GM18951 (cell line): ENCODE results near the gene MUC5AC.
"Not testable (repeated sequence)": the region's sequence is repeated elsewhere in the genome, so short reads cannot be mapped to it uniquely, and the experiment has no call there.

ENCODE experiments used
- POLR2A ChIP-seq: IDR thresholded peaks from 4 replicates; pipeline ENCODE4 v1.6.1; 2011; ENCODE audit warnings: mild to moderate bottlenecking; ENCODE audit not compliant: insufficient read length, insufficient read depth; ENCODE audit errors: extremely low read depth
- in situ Hi-C: fragments of 300-500 bp; cut with MboI; formaldehyde crosslinking; loops from one replicate; pipeline ENCODE4 v1.12.0; 2022; ENCODE audit warnings: low sequenced_read_pairs, mixed read lengths, inconsistent platforms; ENCODE audit not compliant: unreplicated experiment

The MUC5AC gene

DNA sequence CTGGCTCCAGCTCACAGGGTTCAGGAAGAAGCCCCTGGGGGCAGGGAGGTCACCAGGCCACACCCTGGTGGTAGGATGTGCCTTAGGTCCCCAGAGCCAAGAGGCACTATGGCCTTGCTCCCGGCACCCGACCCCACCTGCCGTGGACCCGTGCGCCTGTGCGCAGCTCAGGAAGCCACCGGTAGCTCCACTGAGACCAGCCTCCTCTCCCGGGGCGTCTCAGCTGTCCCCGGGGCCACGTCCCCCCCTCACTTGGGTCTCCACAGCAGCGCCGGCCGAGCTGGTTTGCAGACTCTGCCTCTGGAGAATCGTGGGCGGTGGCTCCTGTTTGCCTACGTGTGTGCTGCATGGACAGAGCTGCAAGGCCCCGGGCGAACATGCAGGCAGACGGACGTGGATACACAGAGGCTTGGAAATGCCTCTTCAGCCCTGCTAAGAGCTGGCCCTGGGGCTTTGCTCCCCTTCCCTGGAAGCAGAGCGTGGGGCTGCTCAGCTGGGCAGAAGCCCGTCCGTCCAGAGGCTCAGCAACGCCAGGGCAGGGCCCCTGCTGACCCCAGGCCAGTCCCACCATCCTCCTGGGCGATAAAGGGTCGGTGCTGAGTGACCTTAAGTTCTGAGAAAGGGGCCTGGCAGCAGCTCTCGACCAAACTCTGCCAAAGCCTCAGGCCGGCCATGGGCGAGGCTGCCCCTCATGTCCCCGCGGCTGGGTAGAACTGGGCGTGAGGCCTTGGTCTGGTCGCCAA lies 49.8 kb downstream of the MUC5AC start:
- TF ChIP-seq POLR2A: no peak
- in situ Hi-C loops: no loop called here

DNA sequence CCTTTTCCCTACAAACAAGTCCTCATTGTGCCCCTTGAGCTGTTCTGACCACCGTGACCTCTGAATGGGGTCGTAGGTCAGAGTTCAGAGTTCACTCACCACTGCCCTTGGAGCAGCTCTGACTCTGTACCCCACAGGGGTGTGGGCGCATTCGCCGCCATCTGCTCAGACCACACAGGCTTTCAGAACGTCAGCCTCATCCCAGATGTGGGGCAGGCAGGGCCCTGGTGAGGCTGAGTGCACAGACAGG lies 50.3 kb downstream of the MUC5AC start:
- no peak for TF ChIP-seq POLR2A
- in situ Hi-C loops: no loop called here

GRCh38 chr11:1208394-1209261 lies 50.9 kb downstream of the MUC5AC start:
- in situ Hi-C loops: no loop called here

GRCh38 chr11:1209371-1210057 lies 51.8 kb downstream of the MUC5AC start:
- in situ Hi-C loops: no loop called here
- no peak for TF ChIP-seq POLR2A

More at GRCh38 chr11:1208394-1209261, 50.9 kb downstream of the MUC5AC start:
- TF ChIP-seq POLR2A: no peak

GRCh38 chr11:1211838-1212237 lies 54.1 kb downstream of the MUC5AC start:
- TF ChIP-seq POLR2A: no peak
- in situ Hi-C loops: no loop called here

- in situ Hi-C loops: not testable (repeated sequence)
Observed at GRCh38 chr11:1215826-1216225, 58.1 kb downstream of the MUC5AC start.

DNA sequence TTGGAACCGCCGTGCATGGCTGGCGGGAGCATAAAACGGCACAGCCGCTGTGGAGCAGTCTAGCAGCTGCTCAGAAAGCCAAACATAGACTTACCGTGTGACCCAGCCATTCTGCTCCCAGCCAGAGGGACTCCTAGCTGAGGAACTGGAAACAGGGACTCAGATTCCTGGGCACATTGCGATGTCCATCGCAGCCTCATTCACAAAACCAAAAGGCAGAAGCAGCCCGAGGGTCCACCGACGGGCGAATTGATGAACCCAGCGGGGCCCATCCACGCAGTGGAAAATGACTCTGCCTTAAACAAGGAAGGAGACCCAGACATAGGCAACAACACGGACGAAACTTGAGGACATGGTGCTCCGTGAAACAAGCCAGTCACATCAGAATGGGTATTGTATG lies 59.4 kb downstream of the MUC5AC start:
- TF ChIP-seq POLR2A: no peak
- in situ Hi-C loops: no loop called here

DNA sequence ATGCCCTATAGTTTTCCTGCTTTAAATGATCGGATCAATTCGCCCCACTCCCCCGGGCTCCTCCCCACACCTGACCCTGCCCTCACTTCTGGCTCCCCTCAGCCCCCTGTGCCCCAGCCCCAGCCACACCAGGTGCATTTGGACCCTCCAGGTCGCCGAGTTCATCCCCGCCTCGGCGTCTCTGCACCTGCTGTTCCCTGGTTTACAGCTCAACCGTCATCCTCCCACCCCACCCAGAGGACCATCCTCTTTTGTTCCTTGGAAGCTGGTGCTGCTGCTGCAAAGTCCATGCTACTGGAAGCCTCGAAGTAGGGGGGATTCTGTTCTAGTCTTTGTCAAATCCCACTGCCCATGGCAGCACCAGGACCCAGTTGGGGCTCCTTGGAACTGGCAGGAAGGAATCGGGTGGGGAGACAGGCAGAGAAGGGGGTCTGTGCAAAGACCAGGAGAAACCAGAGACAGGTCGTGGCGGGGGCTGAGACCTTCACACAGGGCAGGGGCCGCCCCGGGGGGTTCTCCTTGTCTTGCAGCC lies 60.6 kb downstream of the MUC5AC start:
- in situ Hi-C loops: no loop called here

DNA sequence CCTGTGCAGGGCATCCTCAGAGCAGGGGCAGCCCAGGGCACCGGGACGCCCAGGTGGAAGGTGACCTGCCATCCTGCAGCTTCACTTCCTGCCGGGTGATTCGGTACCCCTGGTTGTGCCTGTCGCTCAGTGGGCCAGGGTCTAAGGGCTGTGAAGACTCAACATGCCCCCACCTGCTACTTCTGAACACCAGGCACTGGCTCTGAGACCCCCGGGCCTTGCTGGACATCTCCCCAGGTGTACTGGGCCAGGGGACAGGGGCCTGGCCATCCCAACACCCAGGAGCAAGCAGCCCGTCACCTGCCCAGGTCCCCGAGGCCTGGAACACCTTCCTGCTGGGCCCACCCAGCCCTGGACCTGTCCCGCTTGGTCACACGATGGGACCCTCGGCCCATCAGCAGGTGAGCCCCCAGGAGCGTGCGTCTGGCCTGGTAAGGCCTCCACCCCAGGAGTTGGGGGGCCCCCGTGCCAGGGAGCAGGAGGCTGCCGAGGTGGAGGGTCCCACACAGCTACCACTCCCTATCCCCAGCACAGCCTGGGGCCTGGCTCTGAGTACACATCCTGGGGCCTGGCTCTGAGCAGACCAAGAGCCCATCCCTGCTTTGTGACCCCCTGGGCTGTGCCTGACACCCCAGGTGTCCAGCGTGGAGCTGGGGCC lies 61.2 kb downstream of the MUC5AC start:
- in situ Hi-C loops: no loop called here

More for the DNA sequence above, 60.6 kb downstream of the MUC5AC start:
- no peak for TF ChIP-seq POLR2A

GRCh38 chr11:1219446-1219833 lies 61.7 kb downstream of the MUC5AC start:
- in situ Hi-C loops: no loop called here
- TF ChIP-seq POLR2A: no peak

More for the DNA sequence above, 61.2 kb downstream of the MUC5AC start:
- no peak for TF ChIP-seq POLR2A

- no peak for TF ChIP-seq POLR2A
- in situ Hi-C loops: no loop called here
Observed at GRCh38 chr11:1219834-1220815, 62.4 kb downstream of the MUC5AC start.

DNA sequence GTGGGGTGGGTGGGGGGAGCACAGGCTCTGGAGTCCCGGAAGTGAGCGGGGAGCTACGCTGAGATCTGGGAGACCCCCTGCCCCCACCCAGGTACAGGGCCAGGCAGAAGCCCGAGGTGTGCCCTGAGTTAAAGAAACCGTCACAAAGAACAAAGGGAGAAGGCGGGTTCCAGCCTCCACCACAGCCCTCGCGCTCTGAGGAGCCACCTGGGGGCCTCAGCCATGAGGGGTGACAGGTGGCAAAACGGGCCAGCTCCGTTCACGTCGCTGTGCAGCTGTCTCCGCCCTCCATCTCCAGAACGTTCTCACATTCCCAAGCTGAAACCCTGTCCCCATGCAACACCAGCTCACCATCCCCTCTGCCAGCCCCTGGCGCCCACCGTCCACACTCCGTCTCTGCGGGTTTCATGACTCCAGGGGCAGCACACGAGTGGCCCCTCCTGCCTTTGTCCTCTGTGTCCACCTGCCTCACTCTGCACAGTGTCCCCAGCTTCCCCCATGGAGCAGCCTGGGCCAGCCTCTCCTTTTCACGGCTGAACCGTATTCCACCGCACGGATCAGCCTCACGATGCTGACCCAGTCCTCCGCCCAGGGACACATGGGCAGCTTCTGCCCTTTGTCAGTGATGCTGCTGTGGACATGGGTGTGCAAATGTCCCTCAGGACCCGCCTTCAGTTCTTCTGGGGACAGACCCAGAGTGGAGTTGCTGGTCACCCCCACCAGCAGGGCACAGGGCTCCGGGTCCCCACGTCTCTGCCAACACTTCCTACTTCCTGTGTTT lies 63.4 kb downstream of the MUC5AC start:
- in situ Hi-C loops: no loop called here
- TF ChIP-seq POLR2A: no peak
